HepG2 (cell line): ENCODE results near the gene CGA.

Experiments
- BHLHE40 ChIP-seq: IDR thresholded peaks from 2 replicates; pipeline ENCODE4 v1.6.1; 2011; ENCODE audit warnings: low read length, improper control_type of control experiment
- CTCF ChIP-seq: sonication (generic); formaldehyde crosslinking; IDR thresholded peaks from 2 replicates; pipeline ENCODE4 v1.5.0; 2020; ENCODE audit warnings: mild to moderate bottlenecking, missing genetic modification reagents, moderate library complexity
- DPF2 ChIP-seq: sonication (generic); formaldehyde crosslinking; IDR thresholded peaks from 2 replicates; pipeline ENCODE4 v1.4.0; 2020; ENCODE audit warnings: mild to moderate bottlenecking, low read depth, missing genetic modification reagents, borderline replicate concordance
- ESRRA ChIP-seq: sonication (generic); formaldehyde crosslinking; IDR thresholded peaks from 2 replicates; pipeline ENCODE4 v1.5.1; 2020; ENCODE audit warnings: mild to moderate bottlenecking, low read depth, missing genetic modification reagents
- KIAA2018 ChIP-seq: sonication (generic); formaldehyde crosslinking; IDR thresholded peaks from 2 replicates; pipeline ENCODE4 v1.5.0; 2020; ENCODE audit warnings: mild to moderate bottlenecking, missing genetic modification reagents, borderline replicate concordance
- RARA ChIP-seq: IDR thresholded peaks from 2 replicates; pipeline ENCODE4 v1.6.1; 2016; ENCODE audit warnings: missing genetic modification reagents, missing compliant biosample characterization
- YY1 ChIP-seq: IDR thresholded peaks from 2 replicates; pipeline ENCODE4 v1.6.1; 2011; ENCODE audit warnings: low read length, low read depth, moderate library complexity, mild to moderate bottlenecking; ENCODE audit not compliant: insufficient read depth, insufficient replicate concordance
- ZNF343 ChIP-seq: sonication (generic); formaldehyde crosslinking; IDR thresholded peaks from 2 replicates; pipeline ENCODE4 v1.4.0; 2020; ENCODE audit warnings: mild to moderate bottlenecking, missing genetic modification reagents
- ZNF550 ChIP-seq: sonication (generic); formaldehyde crosslinking; IDR thresholded peaks from 2 replicates; pipeline ENCODE4 v1.4.0; 2020; ENCODE audit warnings: mild to moderate bottlenecking, missing genetic modification reagents, borderline replicate concordance
- ZZZ3 ChIP-seq: sonication (generic); formaldehyde crosslinking; IDR thresholded peaks from 2 replicates; pipeline ENCODE4 v1.4.0; 2020; ENCODE audit warnings: missing genetic modification reagents, mild to moderate bottlenecking, borderline replicate concordance

GRCh38 chr6:87054143-87054833 lies 40.6 kb downstream of the CGA start:
- TF ChIP-seq CTCF (no peak), ESRRA (CRISPR knock-in tag) (no peak), YY1 (no peak), RARA (no peak), DPF2 (no peak), ZZZ3 (CRISPR knock-in tag) (no peak), ZNF343 (CRISPR knock-in tag) (no peak), KIAA2018 (CRISPR knock-in tag) (no peak), ZNF550 (CRISPR knock-in tag) (no peak), BHLHE40 (no peak)
